A549 treated with Hydrocortisone at 1 μM for 4 hours (cell line): ENCODE measurements around the gene INO80. TPM values are rescaled to one million over a fixed set of nuclear protein-coding genes. Genes with fewer than 3 reads are reported as not detected.

Experiments used
- total RNA-seq: library from RNA; stranded (reverse); fragments of 200-300 nt; extraction: Qiagen RNA extraction; gene quantifications from 5 replicates; pipeline ENCODE4 v1.2.3, GENCODE V29; 2022

The INO80 gene, protein sequence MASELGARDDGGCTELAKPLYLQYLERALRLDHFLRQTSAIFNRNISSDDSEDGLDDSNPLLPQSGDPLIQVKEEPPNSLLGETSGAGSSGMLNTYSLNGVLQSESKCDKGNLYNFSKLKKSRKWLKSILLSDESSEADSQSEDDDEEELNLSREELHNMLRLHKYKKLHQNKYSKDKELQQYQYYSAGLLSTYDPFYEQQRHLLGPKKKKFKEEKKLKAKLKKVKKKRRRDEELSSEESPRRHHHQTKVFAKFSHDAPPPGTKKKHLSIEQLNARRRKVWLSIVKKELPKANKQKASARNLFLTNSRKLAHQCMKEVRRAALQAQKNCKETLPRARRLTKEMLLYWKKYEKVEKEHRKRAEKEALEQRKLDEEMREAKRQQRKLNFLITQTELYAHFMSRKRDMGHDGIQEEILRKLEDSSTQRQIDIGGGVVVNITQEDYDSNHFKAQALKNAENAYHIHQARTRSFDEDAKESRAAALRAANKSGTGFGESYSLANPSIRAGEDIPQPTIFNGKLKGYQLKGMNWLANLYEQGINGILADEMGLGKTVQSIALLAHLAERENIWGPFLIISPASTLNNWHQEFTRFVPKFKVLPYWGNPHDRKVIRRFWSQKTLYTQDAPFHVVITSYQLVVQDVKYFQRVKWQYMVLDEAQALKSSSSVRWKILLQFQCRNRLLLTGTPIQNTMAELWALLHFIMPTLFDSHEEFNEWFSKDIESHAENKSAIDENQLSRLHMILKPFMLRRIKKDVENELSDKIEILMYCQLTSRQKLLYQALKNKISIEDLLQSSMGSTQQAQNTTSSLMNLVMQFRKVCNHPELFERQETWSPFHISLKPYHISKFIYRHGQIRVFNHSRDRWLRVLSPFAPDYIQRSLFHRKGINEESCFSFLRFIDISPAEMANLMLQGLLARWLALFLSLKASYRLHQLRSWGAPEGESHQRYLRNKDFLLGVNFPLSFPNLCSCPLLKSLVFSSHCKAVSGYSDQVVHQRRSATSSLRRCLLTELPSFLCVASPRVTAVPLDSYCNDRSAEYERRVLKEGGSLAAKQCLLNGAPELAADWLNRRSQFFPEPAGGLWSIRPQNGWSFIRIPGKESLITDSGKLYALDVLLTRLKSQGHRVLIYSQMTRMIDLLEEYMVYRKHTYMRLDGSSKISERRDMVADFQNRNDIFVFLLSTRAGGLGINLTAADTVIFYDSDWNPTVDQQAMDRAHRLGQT (N-terminal part only)
- 12.2 to 15.6 TPM (median 13.1 TPM) in 5 replicates for total RNA-seq

DNA sequence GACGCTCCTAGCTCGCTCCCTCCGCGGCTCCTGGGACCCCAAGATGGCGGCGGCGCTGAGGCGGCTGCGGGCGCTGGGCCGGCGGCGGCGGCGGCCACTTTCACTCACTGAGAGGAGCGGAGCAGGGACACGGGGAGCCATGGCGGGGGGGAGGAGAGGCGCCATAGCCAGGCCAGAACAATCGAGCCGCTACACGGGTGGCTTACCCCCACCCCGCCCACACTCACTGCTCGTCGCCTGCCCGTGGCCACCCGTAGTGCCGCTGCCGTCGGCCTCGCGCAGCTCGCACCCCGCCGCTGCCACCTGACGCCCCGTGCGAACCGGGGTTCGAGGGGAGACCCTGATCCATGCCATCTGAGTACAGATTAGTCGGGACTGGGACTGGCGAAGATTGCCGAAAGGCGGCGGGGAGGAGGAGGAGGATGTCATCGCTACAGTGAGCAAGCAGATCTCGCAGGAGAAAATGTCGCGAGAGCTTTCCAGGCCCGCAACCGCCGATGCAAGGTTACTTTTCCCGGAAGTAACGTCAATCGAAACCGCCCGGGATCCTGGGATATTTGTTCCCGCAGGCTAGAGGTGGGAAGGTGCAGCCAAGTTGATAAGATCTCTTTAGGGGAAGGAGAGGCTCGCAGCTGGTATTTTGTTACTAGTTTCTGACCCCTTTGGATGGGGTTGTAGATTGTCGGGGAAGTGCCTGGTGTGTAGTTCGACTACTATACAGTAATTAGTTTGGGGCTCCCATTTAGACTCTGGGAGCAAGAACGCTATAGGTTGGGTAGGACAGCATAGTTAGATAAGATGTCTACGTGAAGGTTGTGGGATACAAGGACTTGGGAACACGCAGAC lies at the start of gene INO80:
Gene INO80, minus strand, starts transcription at position 165 of the 846 bp plus-strand sequence. CDS start 19,970 bp downstream, outside the sequence.

DNA sequence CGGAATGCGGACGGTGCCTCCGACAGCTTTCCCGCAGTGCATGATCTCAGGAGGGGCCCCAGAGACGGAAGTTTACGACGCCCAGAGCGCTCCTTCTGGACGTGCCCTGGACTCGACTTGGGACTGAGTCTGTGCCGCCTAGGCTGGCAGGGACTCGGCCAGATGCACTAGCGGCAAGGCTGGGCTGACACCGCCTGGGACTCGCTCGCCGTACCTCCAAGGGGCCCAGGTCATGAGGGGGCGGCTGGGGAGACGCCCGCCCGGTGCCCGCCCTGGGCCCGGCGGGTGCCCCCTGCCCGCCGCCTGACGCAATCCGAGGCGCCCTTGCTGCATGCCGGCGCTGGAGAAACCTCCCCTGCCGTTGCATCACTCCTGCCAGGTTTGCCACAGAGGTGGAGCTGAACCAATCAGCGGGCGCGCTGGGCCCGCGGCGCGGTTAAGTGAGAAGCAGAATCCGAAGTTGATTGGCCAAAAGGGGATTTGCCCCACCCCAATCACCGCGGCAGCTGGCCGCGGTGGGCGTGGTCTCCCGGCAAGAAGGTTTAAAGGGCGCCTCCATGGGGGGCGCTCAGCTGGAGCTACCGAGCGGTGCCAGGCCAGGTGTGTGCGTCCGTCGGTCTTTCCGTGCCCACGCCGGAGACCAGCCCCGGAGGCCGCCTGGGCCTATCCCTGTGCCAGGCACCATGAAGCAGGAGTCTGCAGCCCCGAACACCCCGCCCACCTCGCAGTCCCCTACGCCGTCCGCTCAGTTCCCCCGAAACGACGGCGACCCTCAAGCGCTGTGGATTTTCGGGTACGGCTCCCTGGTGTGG lies 163.0 kb downstream of the INO80 start, which contains the start of gene CHAC1:
Gene CHAC1, plus strand, starts transcription at position 571 of the 812 bp plus-strand sequence. Its CDS starts 113 bp downstream, at position 684.

Other genes with a start within 250 kb of the INO80 start
- gene RHOV, start 242.0 kb downstream of the INO80 start, total RNA-seq, result 3.7 to 4.8 TPM (median 4.6 TPM) in 5 replicates
- 20.7 to 24.0 TPM (median 22.8 TPM) in 5 replicates for gene VPS18, start 221.8 kb downstream of the INO80 start, total RNA-seq
- gene DLL4, start 186.9 kb downstream of the INO80 start, total RNA-seq, result 1.8 to 2.4 TPM (median 2.1 TPM) in 5 replicates
- 5.9 to 14.3 TPM (median 8.6 TPM) in 5 replicates for gene CHAC1, start 162.8 kb downstream of the INO80 start, total RNA-seq
- 0.06 to 0.22 TPM in 2 of 5 replicates, not detected in the others for gene EXD1, start 114.5 kb upstream of the INO80 start, total RNA-seq
- 54.8 to 87.4 TPM (median 58.1 TPM) in 5 replicates for gene CHP1, start 115.0 kb upstream of the INO80 start, total RNA-seq
- gene OIP5, start 216.3 kb upstream of the INO80 start, total RNA-seq, result 13.0 to 13.8 TPM (median 13.1 TPM) in 5 replicates
- 57.2 to 97.0 TPM (median 69.6 TPM) in 5 replicates for gene NUSAP1, start 216.6 kb upstream of the INO80 start, total RNA-seq